ENCODE results near the gene NTM.

Gene NTM

GRCh38 chr11:132240374-132240773, 870.0 kb downstream of the NTM start:
- no peak overlapping the region for H3K4me3 ChIP-seq (ENCODE audit: low read depth, low read length)
- no peak for TF ChIP-seq CTCF (IDR thresholded peaks at IDR 0.05; ENCODE audit: low read depth, low read length)

- H3K4me3 ChIP-seq (ENCODE audit: low read depth, low read length) = no peak overlapping the region
- TF ChIP-seq CTCF (IDR thresholded peaks at IDR 0.05; ENCODE audit: low read depth, low read length) = no peak
Measured at GRCh38 chr11:132242632-132243031, 872.2 kb downstream of the NTM start.

GRCh38 chr11:132244846-132245245, 874.4 kb downstream of the NTM start:
- H3K4me3 ChIP-seq (ENCODE audit: low read depth, low read length) = no peak overlapping the region
- TF ChIP-seq CTCF (IDR thresholded peaks at IDR 0.05; ENCODE audit: low read depth, low read length) = no peak

- no peak for TF ChIP-seq CTCF (IDR thresholded peaks at IDR 0.05; ENCODE audit: low read depth, low read length)
- H3K4me3 ChIP-seq (ENCODE audit: low read depth, low read length) = no peak overlapping the region
Measured at GRCh38 chr11:132245403-132246385, 875.3 kb downstream of the NTM start.

GRCh38 chr11:132248580-132248979, 878.2 kb downstream of the NTM start:
- no peak overlapping the region for H3K4me3 ChIP-seq (ENCODE audit: low read depth, low read length)
- no peak for TF ChIP-seq CTCF (IDR thresholded peaks at IDR 0.05; ENCODE audit: low read depth, low read length)

- TF ChIP-seq CTCF (IDR thresholded peaks at IDR 0.05; ENCODE audit: low read depth, low read length) = no peak
- no peak overlapping the region for H3K4me3 ChIP-seq (ENCODE audit: low read depth, low read length)
Measured at GRCh38 chr11:132249256-132249655, 878.8 kb downstream of the NTM start.

- TF ChIP-seq CTCF (IDR thresholded peaks at IDR 0.05; ENCODE audit: low read depth, low read length) = no peak
- no peak overlapping the region for H3K4me3 ChIP-seq (ENCODE audit: low read depth, low read length)
Measured at GRCh38 chr11:132251061-132251460, 880.6 kb downstream of the NTM start.
